ENCODE results near the gene UBASH3A.

Gene UBASH3A

GRCh38 chr21:42471716-42472330 is 68.1 kb downstream of the UBASH3A start:
- no peak for DNase-seq

DNA sequence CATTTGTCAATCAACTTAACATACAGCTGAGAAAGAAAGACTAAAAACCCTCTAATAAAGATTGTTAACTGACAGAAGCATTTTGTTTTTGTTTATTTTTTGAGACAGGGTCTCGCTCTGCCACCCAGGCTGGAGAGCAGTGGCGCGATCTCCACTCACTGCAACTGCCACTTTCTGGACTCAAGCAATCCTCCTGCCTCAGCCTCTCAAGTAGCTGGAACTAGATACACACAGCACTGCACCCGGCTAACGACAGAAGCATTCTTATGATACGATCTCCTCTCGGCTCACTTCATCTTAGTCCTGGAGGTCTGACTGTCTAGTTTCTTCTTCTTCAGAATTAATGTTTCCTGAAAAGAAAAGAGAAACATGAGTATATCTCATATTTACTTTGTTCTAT is 68.8 kb downstream of the UBASH3A start:
- DNase-seq: no peak

DNA sequence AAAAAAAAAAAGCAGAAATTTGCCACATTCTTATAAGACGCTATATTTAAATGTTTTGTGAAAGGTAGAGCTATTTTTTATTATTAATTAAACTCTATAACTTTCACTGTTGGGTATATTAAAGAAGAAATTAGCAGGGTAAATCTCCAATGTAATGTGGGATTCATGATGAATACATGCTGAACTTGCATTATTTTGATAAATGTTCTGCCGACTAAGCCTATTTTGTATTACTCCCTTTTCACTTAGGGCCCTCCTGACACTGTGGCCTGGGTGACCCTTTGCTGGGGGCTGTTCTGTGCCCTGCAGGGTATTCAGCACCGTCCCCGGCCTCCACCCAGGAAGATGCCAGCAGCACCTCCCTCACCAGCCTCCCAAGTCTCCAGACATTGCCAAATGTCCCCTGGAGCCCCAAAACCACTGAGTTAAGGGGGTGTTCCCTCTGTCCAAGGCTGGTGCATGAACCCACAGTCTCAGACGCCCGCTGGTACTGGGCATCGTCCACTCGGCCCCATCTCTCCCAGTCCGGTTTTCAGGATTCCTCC is 69.9 kb downstream of the UBASH3A start:
- DNase-seq: no peak

DNA sequence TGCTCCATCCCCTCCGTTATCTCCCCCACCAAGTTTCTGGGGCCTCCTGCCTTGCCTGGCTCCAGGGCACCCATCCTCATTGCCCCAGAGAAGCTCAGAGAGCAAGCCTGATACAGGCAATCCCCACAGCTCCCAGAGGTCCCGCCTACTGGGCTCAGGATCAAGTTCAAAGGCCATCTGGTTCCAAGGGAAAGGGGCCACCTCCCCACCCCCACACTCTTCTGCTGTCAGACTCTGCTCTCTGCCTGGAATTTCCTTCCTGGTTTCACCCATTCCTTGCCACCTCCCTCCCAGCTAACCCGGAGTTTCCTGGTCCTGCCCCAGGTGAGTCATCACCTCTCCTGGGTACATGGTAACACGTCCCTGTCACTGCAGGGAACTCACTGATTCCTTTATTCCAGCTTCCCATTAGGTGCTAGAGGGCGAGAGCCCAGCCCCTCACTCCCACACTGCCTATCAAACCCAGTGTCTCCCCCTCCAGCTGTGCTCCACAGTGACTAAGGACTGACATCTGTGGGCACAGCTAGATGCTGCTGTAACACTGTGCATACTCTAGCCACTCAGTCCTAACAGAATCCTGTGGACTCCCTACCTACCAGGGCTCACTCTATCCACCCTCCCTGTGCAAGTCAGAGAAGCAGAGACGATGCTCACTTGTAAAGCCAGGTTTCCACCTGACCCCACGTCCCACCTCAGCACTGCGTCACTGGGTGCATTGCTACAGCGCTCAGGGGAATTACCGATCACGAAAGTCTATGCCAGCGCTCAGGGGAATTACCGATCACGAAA is 70.5 kb downstream of the UBASH3A start:
- DNase-seq: no peak

DNA sequence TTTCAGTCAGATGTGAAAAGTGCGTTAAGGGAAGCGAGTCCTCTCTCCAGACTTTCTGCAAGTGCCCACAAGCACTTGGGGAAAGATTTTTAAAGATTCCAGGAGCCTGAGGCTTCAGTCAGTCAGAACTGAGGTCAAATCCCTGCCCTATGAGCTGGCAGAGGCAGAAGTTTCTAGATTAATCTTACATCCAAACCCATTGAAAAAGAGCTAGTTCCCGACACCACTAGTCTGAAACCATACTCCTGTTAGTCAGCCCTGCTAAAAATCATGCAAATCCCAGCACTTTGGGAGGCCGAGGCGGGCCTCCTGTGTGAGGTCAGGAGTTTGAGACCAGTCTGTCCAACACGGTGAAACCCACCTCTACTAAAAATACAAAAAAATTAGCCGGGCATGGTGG is 71.3 kb downstream of the UBASH3A start:
- DNase-seq: no peak

GRCh38 chr21:42475526-42476387 is 72.1 kb downstream of the UBASH3A start:
- DNase-seq: no peak

DNA sequence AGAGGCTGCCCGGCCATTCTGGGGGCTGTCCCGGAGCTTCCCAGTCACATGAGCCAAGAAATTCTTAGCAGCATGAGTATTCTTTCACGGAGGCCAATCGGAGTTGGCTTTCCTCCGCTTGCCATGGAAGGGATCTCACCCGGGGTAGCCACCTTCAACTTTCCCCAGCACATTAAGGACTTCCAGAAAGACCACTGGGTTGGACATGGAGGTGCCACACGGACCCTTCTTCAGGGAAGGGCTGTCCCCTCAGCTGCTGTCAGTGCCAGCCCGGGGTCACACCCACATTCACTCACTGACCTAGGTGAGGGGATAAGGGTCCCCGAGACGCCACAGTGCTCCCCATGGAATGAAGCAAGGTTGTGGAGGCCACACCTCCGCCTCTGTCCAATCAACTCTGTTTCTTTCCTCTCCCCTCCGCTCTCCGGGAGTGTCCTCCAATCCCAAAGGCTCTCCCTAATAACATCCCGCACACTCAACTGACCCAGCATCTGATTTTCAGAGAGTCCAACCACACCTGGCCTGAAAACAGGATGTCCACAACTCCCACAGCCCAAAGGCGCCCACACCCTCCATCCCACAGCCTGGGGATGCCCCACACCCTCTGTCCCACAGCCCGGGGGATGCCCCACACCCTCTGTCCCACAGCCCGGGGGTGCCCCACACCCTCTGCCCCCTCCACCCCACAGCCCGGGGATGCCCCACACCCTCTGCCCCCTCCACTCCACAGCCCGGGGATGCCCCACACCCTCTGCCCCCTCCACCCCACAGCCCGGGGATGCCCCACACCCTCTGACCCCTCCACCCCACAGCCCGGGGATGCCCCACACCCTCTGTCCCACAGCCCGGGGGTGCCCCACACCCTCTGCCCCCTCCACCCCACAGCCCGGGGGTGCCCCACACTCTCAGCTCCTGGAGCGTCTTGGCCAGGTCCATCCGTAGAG is 73.0 kb downstream of the UBASH3A start:
- DNase-seq: no peak

- no peak for DNase-seq
These were observed 74.8 kb downstream of the UBASH3A start for GRCh38 chr21:42478504-42478903.

GRCh38 chr21:42479582-42479981 is 75.9 kb downstream of the UBASH3A start:
- DNase-seq: no peak

GRCh38 chr21:42480736-42481135 is 77.0 kb downstream of the UBASH3A start:
- no peak for DNase-seq

DNA sequence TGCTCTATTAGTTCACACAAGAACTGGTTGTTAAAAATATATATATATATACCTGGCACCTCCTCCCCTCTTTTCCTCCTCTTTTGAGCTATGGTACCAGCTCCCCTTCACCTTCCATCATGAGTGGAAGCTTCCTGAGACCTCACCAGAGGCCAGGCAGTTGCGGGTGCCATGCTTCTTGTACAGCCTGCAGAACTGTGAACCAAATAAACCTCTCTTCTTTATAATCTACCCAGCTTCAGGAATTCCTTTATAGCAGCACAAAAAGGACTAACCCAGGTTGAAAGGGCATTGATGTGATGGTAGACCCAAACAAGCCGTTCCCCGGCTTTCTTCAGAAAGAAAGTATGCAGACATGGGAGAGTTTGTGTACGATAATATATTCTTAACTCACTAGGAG is 77.5 kb downstream of the UBASH3A start:
- no peak for DNase-seq

- DNase-seq: no peak
These were observed 81.3 kb downstream of the UBASH3A start for GRCh38 chr21:42484966-42485365.

GRCh38 chr21:42486072-42486471 is 82.4 kb downstream of the UBASH3A start:
- no peak for DNase-seq

DNA sequence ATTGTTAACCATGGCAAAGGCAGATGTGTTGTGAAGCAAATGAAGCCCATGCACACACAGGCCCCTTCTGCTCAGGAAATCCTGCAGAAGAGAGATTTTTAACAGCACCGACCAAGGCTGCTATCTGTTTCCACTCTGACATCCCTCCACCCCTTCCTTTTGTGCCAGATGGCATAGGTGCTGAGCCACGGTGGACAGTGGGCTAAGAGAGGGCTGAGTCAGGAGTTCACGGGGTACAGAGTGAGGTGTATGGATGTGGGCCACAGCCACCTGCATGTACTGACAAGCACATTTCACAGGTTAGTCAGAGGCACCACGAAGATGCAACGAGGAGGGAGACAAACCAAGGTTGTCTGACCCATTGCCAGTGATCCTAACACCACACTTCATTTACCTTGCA is 82.8 kb downstream of the UBASH3A start:
- DNase-seq: no peak

- DNase-seq: no peak
These were observed 85.4 kb downstream of the UBASH3A start for GRCh38 chr21:42489006-42489563.

DNA sequence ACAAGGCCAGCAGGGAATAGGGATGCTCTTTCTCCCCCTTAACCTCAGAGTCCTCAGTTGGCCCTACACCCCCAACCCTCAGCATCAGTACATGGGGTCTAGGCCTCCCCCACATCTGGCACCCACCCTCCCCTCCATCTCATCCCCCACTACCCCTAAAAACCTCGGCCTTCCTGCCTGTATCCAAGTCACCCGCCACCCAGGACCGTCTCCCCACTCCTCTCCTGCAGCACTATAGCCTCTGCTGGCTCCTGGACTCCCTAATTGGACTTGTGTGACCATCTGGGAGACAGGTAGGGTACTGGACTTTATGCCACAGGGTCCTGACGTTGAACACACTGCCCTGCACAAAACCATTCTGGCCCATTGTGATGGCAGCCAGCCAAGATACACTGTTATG is 86.3 kb downstream of the UBASH3A start:
- DNase-seq: no peak

DNA sequence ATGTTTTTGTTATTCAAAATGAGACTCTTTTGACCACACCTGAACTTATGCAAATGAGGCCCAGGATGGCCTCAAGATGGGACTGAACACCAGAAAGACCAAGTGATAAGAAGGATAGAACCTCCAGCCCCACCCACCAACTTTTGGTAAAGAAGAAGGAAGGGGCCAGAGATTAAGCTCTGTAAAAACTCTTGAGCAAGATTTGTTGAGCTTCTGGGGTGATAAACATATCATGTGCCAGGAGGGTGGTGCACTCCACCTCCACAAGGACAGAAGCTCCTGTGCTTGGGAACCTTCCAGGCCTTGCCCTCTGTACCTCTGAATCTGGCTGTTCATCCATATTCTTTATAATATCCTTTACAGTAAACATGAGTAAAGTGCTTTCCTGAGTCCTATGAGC is 87.0 kb downstream of the UBASH3A start:
- DNase-seq: no peak

DNA sequence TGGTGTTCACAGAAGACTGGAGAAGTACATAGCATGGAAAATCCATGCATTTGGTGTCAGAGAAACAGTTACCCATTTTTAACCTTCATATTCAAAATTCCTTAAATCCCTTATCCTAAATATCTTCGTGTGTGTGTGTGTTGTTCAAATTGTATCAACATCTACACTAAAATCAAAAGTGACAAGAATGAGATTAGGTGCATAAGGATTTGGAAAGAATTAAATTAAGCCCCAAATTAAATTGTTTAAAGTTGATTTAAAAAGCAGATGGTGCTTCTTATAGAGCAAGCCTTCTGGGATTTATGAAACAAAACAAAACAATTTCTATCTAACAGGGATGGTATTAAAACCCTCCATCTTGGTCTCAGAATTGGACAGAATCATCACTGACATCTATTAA is 87.6 kb downstream of the UBASH3A start:
- no peak for DNase-seq

- no peak for DNase-seq
These were observed 88.5 kb downstream of the UBASH3A start for GRCh38 chr21:42492201-42492600.

GRCh38 chr21:42493109-42494060 is 89.7 kb downstream of the UBASH3A start:
- DNase-seq: no peak

DNA sequence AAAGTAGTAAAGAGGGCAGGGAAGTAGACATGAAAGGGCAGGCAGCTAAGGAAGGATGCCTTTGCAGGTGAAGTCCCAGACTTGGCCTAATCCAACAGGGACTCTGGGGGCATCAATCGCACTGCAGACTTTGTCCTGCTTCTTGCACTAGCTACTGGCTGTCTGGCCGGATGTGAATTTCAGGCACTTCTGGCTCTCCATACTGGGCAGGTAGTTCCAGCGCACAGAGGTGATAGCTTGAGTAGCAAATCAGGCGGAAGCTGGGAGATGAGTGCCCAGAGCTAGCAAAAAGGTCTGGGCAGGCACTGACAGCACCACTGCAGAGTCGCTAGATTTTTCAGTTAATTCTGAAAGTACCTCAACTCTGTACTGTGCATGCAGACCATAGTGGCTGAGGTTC is 91.3 kb downstream of the UBASH3A start:
- DNase-seq: no peak
